Measurements from ENCODE around the gene DGKK.

The DGKK gene

GRCh38 chrX:50470103-50471031, at the start of gene DGKK:
Gene DGKK, minus strand, starts transcription at chrX:50470825. Its CDS starts 147 bp downstream, at chrX:50470678.
- DNase-seq = no peak

GRCh38 chrX:50514811-50515210, 44.2 kb upstream of the DGKK start:
- DNase-seq = no peak

- DNase-seq = no peak
Observed at GRCh38 chrX:50497114-50497513, 26.5 kb upstream of the DGKK start.

GRCh38 chrX:50495616-50496015, 25.0 kb upstream of the DGKK start:
- no peak for DNase-seq

DNA sequence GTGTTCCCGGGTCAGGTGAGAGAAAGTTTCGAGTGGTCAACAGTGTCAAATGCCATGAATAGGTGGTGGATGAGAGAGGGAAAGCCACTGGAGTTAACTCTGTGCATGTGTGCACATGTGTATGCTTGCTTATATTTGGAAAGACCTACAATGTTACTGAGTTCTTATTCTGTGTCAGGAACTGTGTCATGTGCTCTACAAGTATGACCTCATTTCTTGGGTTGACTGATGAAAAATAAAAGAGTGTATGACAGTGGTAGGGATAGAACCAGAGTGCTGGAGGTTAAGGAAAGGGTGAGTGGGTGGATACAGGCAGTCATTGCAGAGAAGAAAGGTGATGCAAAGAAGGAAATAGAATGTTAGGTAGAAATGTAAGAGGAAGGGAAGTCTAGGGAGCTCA, 22.1 kb upstream of the DGKK start:
- no peak for DNase-seq

- no peak for DNase-seq
Observed at GRCh38 chrX:50484662-50485061, 14.0 kb upstream of the DGKK start.

GRCh38 chrX:50483283-50483682, 12.7 kb upstream of the DGKK start:
- DNase-seq = no peak

DNA sequence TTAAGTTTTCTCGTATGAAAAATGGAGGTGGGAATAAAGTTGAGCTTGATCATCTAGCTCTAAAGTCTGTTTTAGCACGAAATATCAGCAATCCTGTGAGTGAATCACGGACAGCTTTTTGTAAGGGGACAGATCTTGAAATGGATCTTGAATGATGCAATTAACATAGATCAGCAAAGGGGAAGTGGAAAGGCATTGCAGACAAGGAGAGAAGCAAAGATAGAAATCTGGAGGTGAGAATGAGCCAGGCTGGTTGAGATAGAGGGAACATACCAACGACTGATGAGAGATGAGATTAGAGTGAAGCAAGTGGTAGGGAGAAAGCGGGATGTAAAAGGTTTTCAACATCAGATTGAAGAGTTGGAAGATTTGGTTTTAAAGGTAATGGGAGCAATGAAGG, 4.6 kb upstream of the DGKK start:
- DNase-seq = no peak

DNA sequence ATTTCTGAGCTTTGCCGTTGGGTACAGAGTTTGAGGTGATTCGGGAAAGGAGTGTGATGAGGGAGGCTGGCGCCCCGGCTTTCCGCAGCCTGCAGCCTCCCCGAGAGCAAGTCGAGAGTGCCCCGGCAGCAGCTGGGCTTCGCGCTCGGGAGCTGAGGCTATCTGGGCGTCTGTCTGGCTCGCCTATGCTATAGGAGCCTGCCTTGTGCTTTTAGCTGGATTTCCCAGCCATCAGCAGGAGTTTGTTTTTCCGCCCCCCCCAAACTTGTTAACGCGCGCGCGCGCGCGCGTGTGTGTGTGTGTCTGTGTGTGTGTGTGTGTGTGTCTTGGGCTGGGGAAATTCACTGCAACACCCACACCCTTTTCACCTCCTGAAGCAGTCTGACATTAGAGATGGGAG, 765 bp upstream of the DGKK start:
- no peak for DNase-seq

GRCh38 chrX:50469206-50469605, 1.4 kb downstream of the DGKK start:
- DNase-seq = no peak

- DNase-seq = no peak
Observed at GRCh38 chrX:50459615-50460014, 11.0 kb downstream of the DGKK start.

GRCh38 chrX:50458483-50458882, 12.1 kb downstream of the DGKK start:
- no peak for DNase-seq

GRCh38 chrX:50456712-50457484, 13.7 kb downstream of the DGKK start:
- DNase-seq = peak; percentile 11 to 22

- no peak for DNase-seq
Observed at GRCh38 chrX:50452782-50453181, 17.8 kb downstream of the DGKK start.

DNA sequence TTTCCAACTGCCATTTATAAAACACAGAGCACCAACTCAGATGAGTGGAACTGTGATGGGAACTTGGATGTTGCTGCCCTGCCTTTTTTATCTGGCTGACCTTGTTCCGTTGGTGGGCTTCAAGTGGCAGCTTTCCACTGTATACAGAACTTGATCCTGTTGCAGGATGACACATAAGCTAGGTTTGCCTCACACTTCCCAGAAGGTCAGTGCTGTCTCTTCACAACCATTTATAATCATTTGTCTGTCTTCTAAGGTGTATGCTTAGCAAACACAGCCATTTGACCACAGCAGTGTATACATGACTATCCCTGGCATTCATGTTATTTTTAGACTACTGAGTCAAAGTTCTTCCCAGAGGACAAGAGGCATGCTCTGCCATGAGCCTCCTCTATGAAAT, 20.3 kb downstream of the DGKK start:
- DNase-seq = no peak

GRCh38 chrX:50448565-50448964, 22.1 kb downstream of the DGKK start:
- DNase-seq = peak in 1 of 2 donors; percentile 7

DNA sequence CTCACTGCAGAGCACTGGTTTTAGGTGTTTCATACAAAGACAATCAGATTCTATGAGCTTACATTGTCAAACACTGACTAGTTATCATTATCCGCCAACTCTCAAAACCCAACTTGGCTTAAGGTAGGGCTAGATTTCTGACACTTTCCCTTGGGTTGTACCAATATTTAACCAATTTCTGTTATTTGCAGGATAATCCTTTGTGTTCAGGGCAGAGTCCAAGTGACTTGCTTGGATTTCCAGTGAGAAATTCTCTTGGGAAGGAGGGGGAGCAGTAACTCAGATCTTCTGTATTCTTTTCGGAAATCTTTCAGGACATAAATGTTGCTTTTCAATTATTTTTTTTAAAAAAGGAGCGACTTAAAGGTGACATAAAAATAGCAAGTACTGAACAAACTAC, 23.1 kb downstream of the DGKK start:
- no peak for DNase-seq

- no peak for DNase-seq
Observed at GRCh38 chrX:50442426-50443116, 28.1 kb downstream of the DGKK start.

GRCh38 chrX:50436797-50437196, 33.8 kb downstream of the DGKK start:
- no peak for DNase-seq

DNA sequence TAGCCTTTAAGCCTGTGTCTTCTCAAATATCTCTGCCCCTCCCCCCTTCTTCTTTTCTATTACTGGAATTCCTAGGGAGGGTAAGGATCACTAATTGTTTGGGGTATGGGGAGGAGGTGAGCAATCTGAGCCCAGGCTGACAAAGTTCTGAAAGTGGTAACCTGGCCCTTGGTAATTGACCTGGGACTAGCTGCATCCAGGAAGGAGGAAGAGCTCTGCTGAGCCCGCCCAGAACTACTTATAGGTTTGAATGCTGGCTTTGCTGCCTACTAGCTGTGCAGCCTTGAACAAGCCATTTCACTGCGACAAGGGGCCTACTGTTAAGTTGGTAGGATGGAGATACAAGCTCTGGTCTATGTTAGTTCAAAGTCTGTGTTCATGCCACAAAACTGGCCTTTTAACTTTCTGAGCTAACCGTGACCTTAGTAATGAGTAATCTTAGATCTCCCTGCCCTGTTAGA, 37.8 kb downstream of the DGKK start:
- no peak for DNase-seq

GRCh38 chrX:50431623-50432022, 39.0 kb downstream of the DGKK start:
- DNase-seq = no peak

DNA sequence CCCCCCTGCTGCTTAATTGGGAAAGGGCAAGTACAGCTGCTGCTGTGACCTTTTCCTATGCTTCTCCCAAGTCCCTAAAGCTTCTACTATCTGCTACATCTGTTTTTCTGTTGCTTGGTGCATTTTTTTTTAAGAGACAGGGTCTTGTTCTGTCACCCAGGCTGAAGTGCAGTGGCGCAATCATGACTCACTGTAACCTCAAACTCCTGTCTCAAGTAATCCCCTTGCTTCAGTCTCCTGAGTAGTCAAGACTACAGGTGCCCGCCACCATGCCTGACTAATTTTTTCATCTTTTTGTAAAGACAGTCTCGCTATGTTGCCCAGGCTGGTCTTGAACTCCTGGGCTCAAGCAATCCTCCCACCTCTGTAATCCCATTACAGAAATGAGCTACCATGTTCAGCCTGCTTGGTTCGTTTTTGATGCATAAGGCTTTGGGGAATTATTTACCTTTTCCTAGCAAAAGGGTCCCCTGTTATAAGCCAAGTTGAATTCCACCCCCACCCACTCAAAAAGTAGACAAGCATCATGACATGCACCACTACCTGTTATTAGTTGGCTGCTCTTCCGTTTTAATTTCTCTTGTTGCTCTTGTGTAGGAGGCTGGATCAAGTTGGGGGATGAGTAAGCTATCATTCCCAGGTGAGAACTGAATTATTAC, 39.6 kb downstream of the DGKK start:
- DNase-seq = no peak

GRCh38 chrX:50428174-50428573, 42.5 kb downstream of the DGKK start:
- DNase-seq = no peak

All from inflammatory macrophage treated with lipopolysaccharide for 1 hour (primary cell).